ENCODE data around the gene HIVEP3.

The HIVEP3 gene

GRCh38 chr1:41743366-41743765 is 175.4 kb downstream of the HIVEP3 start:
- Histone ChIP-seq H3K4me3 (ENCODE audit: low read depth in 1 of 5, low read length in 5 of 5) (no peak overlapping the region), H3K27me3 (ENCODE audit: control insufficient read depth in 5 of 5, insufficient read depth in 4 of 5, low read length in 5 of 5) (no peaks in the 10 kb centered on the region), H3K4me1 (ENCODE audit: control insufficient read depth in 5 of 5, insufficient read depth in 5 of 5, low read length in 5 of 5) (peaks cover 1 to 38% (median 28%) of the 10 kb centered on the region in 5 donors), H3K9ac (ENCODE audit: low read length in 5 of 5) (no peak overlapping the region), H3K9me3 (ENCODE audit: control insufficient read depth in 5 of 5, low read length in 5 of 5) (no peaks in the 10 kb centered on the region), H3K27ac (ENCODE audit: low read depth, low read length) (no peak overlapping the region), H3K36me3 (ENCODE audit: control insufficient read depth in 5 of 5, insufficient read depth in 5 of 5, low read length in 5 of 5) (no peaks in the 10 kb centered on the region)

- no peak overlapping the region for H3K4me3 ChIP-seq (ENCODE audit: low read depth in 1 of 5, low read length in 5 of 5)
- H3K27me3 ChIP-seq (ENCODE audit: control insufficient read depth in 5 of 5, insufficient read depth in 4 of 5, low read length in 5 of 5) = no peaks in the 10 kb centered on the region
- H3K27ac ChIP-seq (ENCODE audit: low read depth, low read length) = no peak overlapping the region
- no peak overlapping the region for H3K9ac ChIP-seq (ENCODE audit: low read length in 5 of 5)
- peaks cover 1 to 46% (median 33%) of the 10 kb centered on the region in 5 donors for H3K4me1 ChIP-seq (ENCODE audit: control insufficient read depth in 5 of 5, insufficient read depth in 5 of 5, low read length in 5 of 5)
- H3K9me3 ChIP-seq (ENCODE audit: control insufficient read depth in 5 of 5, low read length in 5 of 5) = no peaks in the 10 kb centered on the region
- H3K36me3 ChIP-seq (ENCODE audit: control insufficient read depth in 5 of 5, insufficient read depth in 5 of 5, low read length in 5 of 5) = no peaks in the 10 kb centered on the region
These were observed 176.5 kb downstream of the HIVEP3 start for GRCh38 chr1:41742219-41742618.

DNA sequence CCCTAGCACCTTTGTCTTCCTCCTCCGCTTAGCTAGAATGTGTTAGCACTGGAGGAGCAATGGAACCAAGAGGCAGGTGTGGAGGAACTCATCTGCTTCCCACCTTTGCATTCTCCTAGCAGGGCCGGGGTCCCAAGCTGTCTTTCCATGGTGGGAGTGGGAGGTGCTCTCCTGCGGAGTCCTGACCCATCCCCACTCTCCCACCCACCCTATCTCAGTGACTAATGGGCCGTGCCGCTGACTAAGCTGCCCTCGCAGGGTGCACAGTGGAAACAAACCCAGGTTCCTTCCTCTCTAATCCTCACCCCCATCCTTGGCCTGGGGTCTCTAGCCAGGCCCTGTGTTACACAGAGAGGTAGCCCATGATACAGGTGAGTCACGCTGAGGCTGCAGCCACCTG is 177.5 kb downstream of the HIVEP3 start:
- H3K27ac ChIP-seq (ENCODE audit: low read depth, low read length) = no peak overlapping the region
- H3K9me3 ChIP-seq (ENCODE audit: control insufficient read depth in 5 of 5, low read length in 5 of 5) = no peaks in the 10 kb centered on the region
- no peak overlapping the region for H3K9ac ChIP-seq (ENCODE audit: low read length in 5 of 5)
- H3K27me3 ChIP-seq (ENCODE audit: control insufficient read depth in 5 of 5, insufficient read depth in 4 of 5, low read length in 5 of 5) = no peaks in the 10 kb centered on the region
- H3K4me3 ChIP-seq (ENCODE audit: low read depth in 1 of 5, low read length in 5 of 5) = no peak overlapping the region
- peaks cover 1 to 48% (median 33%) of the 10 kb centered on the region in 5 donors for H3K4me1 ChIP-seq (ENCODE audit: control insufficient read depth in 5 of 5, insufficient read depth in 5 of 5, low read length in 5 of 5)
- H3K36me3 ChIP-seq (ENCODE audit: control insufficient read depth in 5 of 5, insufficient read depth in 5 of 5, low read length in 5 of 5) = no peaks in the 10 kb centered on the region

- Histone ChIP-seq H3K4me1 (ENCODE audit: control insufficient read depth in 5 of 5, insufficient read depth in 5 of 5, low read length in 5 of 5) (peaks cover 1 to 53% (median 36%) of the 10 kb centered on the region in 5 donors), H3K27me3 (ENCODE audit: control insufficient read depth in 5 of 5, insufficient read depth in 4 of 5, low read length in 5 of 5) (no peaks in the 10 kb centered on the region), H3K27ac (ENCODE audit: low read depth, low read length) (no peak overlapping the region), H3K36me3 (ENCODE audit: control insufficient read depth in 5 of 5, insufficient read depth in 5 of 5, low read length in 5 of 5) (no peaks in the 10 kb centered on the region), H3K9me3 (ENCODE audit: control insufficient read depth in 5 of 5, low read length in 5 of 5) (no peaks in the 10 kb centered on the region), H3K9ac (ENCODE audit: low read length in 5 of 5) (peak overlapping the region in 1 of 5 donors; percentile 14), H3K4me3 (ENCODE audit: low read depth in 1 of 5, low read length in 5 of 5) (no peak overlapping the region)
These were observed 178.0 kb downstream of the HIVEP3 start for GRCh38 chr1:41740630-41741239.

GRCh38 chr1:41740058-41740457 is 178.7 kb downstream of the HIVEP3 start:
- no peak overlapping the region for H3K4me3 ChIP-seq (ENCODE audit: low read depth in 1 of 5, low read length in 5 of 5)

GRCh38 chr1:41739061-41739955 is 179.4 kb downstream of the HIVEP3 start:
- Histone ChIP-seq H3K4me1 (ENCODE audit: control insufficient read depth in 5 of 5, insufficient read depth in 5 of 5, low read length in 5 of 5) (peaks cover 1 to 66% (median 40%) of the 10 kb centered on the region in 5 donors), H3K4me3 (ENCODE audit: low read depth in 1 of 5, low read length in 5 of 5) (peak overlapping the region; percentile 5 to 53 (median 31)), H3K36me3 (ENCODE audit: control insufficient read depth in 5 of 5, insufficient read depth in 5 of 5, low read length in 5 of 5) (no peaks in the 10 kb centered on the region), H3K27me3 (ENCODE audit: control insufficient read depth in 5 of 5, insufficient read depth in 4 of 5, low read length in 5 of 5) (no peaks in the 10 kb centered on the region), H3K9me3 (ENCODE audit: control insufficient read depth in 5 of 5, low read length in 5 of 5) (no peaks in the 10 kb centered on the region), H3K9ac (ENCODE audit: low read length in 5 of 5) (peak overlapping the region in 4 of 5 donors; percentile 35 to 73 (median 54)), H3K27ac (ENCODE audit: low read depth, low read length) (peak overlapping the region; percentile 29)

More at GRCh38 chr1:41740058-41740457, 178.7 kb downstream of the HIVEP3 start:
- Histone ChIP-seq H3K27ac (ENCODE audit: low read depth, low read length) (peak overlapping the region; percentile 29), H3K27me3 (ENCODE audit: control insufficient read depth in 5 of 5, insufficient read depth in 4 of 5, low read length in 5 of 5) (no peaks in the 10 kb centered on the region), H3K9me3 (ENCODE audit: control insufficient read depth in 5 of 5, low read length in 5 of 5) (no peaks in the 10 kb centered on the region), H3K4me1 (ENCODE audit: control insufficient read depth in 5 of 5, insufficient read depth in 5 of 5, low read length in 5 of 5) (peaks cover 1 to 60% (median 40%) of the 10 kb centered on the region in 5 donors), H3K36me3 (ENCODE audit: control insufficient read depth in 5 of 5, insufficient read depth in 5 of 5, low read length in 5 of 5) (no peaks in the 10 kb centered on the region), H3K9ac (ENCODE audit: low read length in 5 of 5) (peak overlapping the region in 1 of 5 donors; percentile 73)

DNA sequence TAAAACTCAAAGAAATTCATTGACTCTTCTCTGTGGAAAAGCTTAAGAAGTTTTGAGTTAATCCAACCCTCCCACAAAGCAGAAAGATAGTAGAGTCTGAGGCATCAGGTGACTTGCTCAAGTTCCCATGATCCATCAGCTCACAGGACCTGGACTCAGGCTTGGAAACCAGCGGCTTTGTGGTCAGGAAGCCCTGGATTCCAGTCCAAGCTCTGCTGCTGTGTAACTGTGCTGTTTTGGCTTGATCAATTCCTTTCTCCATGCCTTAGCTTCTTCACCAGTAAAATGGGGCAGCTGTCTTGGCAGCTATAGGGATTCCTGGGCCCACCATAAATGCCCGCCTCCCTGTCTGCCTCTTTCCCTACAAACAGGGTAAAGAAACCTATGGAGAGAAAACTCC is 180.2 kb downstream of the HIVEP3 start:
- peak overlapping the region; percentile 5 to 53 (median 31) for H3K4me3 ChIP-seq (ENCODE audit: low read depth in 1 of 5, low read length in 5 of 5)
- no peaks in the 10 kb centered on the region for H3K9me3 ChIP-seq (ENCODE audit: control insufficient read depth in 5 of 5, low read length in 5 of 5)
- peak overlapping the region; percentile 29 for H3K27ac ChIP-seq (ENCODE audit: low read depth, low read length)
- H3K27me3 ChIP-seq (ENCODE audit: control insufficient read depth in 5 of 5, insufficient read depth in 4 of 5, low read length in 5 of 5) = no peaks in the 10 kb centered on the region
- no peaks in the 10 kb centered on the region for H3K36me3 ChIP-seq (ENCODE audit: control insufficient read depth in 5 of 5, insufficient read depth in 5 of 5, low read length in 5 of 5)
- peaks cover 1 to 68% (median 42%) of the 10 kb centered on the region in 5 donors for H3K4me1 ChIP-seq (ENCODE audit: control insufficient read depth in 5 of 5, insufficient read depth in 5 of 5, low read length in 5 of 5)
- H3K9ac ChIP-seq (ENCODE audit: low read length in 5 of 5) = peak overlapping the region in 2 of 5 donors; percentile 42 to 60

- no peaks in the 10 kb centered on the region for H3K9me3 ChIP-seq (ENCODE audit: control insufficient read depth in 5 of 5, low read length in 5 of 5)
- H3K4me1 ChIP-seq (ENCODE audit: control insufficient read depth in 5 of 5, insufficient read depth in 5 of 5, low read length in 5 of 5) = peaks cover 1 to 72% (median 47%) of the 10 kb centered on the region in 5 donors
- H3K4me3 ChIP-seq (ENCODE audit: low read depth in 1 of 5, low read length in 5 of 5) = no peak overlapping the region
- H3K27ac ChIP-seq (ENCODE audit: low read depth, low read length) = no peak overlapping the region
- no peaks in the 10 kb centered on the region for H3K36me3 ChIP-seq (ENCODE audit: control insufficient read depth in 5 of 5, insufficient read depth in 5 of 5, low read length in 5 of 5)
- no peaks in the 10 kb centered on the region for H3K27me3 ChIP-seq (ENCODE audit: control insufficient read depth in 5 of 5, insufficient read depth in 4 of 5, low read length in 5 of 5)
- no peak overlapping the region for H3K9ac ChIP-seq (ENCODE audit: low read length in 5 of 5)
These were observed 180.7 kb downstream of the HIVEP3 start for GRCh38 chr1:41738006-41738405.

DNA sequence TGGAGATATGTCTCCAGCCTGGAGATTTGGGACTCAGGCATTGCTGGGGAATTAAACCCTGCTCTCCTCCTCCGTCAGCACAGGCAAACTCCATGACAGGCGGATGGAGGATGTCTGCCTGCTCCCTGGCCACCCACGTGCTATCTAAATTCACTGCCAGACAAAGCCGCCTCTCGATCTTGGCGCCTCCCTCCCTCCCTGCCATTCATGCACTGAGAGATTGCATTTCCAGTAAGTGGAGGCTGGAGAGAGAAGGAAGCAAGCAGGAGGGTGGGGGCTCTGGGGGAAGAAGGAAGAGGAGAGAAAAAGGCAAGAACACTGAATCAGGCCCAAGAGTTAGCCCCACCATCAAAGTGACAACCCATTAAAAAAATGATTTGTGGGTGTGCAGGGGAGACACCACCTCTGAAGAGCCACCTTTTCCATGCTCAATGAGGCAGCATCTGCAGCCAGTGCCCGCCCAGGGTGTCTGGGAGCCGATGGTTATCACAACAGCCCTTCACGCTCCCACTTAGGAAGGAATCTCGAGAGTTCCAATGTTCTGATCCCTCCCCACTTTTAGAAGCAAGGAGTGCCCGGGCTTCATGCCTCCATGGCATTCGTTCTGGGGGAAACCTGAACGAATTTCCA is 183.0 kb downstream of the HIVEP3 start:
- Histone ChIP-seq H3K9me3 (ENCODE audit: control insufficient read depth in 5 of 5, low read length in 5 of 5) (peaks cover 0 to 6% (median 0%) of the 10 kb centered on the region in 5 donors), H3K36me3 (ENCODE audit: control insufficient read depth in 5 of 5, insufficient read depth in 5 of 5, low read length in 5 of 5) (no peaks in the 10 kb centered on the region), H3K4me1 (ENCODE audit: control insufficient read depth in 5 of 5, insufficient read depth in 5 of 5, low read length in 5 of 5) (peaks cover 1 to 58% (median 42%) of the 10 kb centered on the region in 5 donors), H3K27ac (ENCODE audit: low read depth, low read length) (no peak overlapping the region), H3K4me3 (ENCODE audit: low read depth in 1 of 5, low read length in 5 of 5) (no peak overlapping the region), H3K9ac (ENCODE audit: low read length in 5 of 5) (no peak overlapping the region), H3K27me3 (ENCODE audit: control insufficient read depth in 5 of 5, insufficient read depth in 4 of 5, low read length in 5 of 5) (no peaks in the 10 kb centered on the region)

Measured in subcutaneous abdominal adipose tissue (tissue), 5 donors.